HUES64 (cell line): ENCODE measurements around the gene SLC26A9.
"Not testable (repeated sequence)": the region's sequence is repeated elsewhere in the genome, so short reads cannot be mapped to it uniquely, and the experiment has no call there.

Experiments used
- H3K27ac ChIP-seq: 2 replicates; pipeline ENCODE4 v1.7.0; 2013; ENCODE audit warnings: low read depth, low read length, inconsistent platforms
- H3K27me3 ChIP-seq: 2 replicates; pipeline ENCODE4 v1.6.1; 2013; ENCODE audit warnings: mild to moderate bottlenecking, low read length; ENCODE audit not compliant: insufficient read depth
- H3K36me3 ChIP-seq: 2 replicates; pipeline ENCODE4 v1.6.1; 2013; ENCODE audit warnings: mild to moderate bottlenecking, low read length; ENCODE audit not compliant: insufficient read depth
- H3K4me1 ChIP-seq: 2 replicates; pipeline ENCODE4 v1.6.1; 2013; ENCODE audit warnings: mild to moderate bottlenecking, low read length, moderate library complexity; ENCODE audit not compliant: insufficient read depth
- H3K4me3 ChIP-seq: 2 replicates; pipeline ENCODE4 v1.5.1; 2013; ENCODE audit warnings: mild to moderate bottlenecking, low read length, moderate library complexity
- H3K9ac ChIP-seq: 2 replicates; pipeline ENCODE4 v1.6.1; 2013; ENCODE audit warnings: mild to moderate bottlenecking, low read depth, low read length
- H3K9me3 ChIP-seq: 2 replicates; pipeline ENCODE4 v1.6.1; 2013; ENCODE audit warnings: low read depth, low read length; ENCODE audit not compliant: insufficient read depth
- WGBS: fragments of 150-250, 120-280 bp; methylation state at CpG from one replicate; pipeline ENCODE4 v1.1.7; 2013; ENCODE audit warnings: missing lambda C conversion rate; 5-methylcytosine and 5-hydroxymethylcytosine counted together

SLC26A9 gene

DNA sequence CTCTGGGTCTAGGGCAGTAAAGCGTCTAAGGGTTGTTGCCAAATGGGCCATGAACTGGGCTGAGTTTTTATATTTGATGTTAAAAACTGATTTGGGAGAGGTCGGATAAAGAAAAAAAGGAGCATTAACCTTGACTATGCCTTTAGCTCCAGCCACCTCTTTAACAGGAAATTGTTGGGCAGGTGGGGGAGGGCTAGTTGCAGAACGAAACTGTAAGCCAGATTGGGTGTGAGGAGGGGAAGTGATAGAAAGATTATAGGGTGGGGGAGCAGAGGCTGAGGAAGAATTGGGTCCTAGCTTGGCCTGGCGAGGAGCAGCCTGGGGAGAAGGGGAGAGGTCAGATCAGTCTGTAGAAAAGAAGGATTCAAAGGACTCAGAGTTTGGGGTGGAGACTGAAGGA lies 54.2 kb downstream of the SLC26A9 start:
- not testable (repeated sequence) for H3K4me3 ChIP-seq, H3K36me3 ChIP-seq, H3K4me1 ChIP-seq, H3K27ac ChIP-seq, H3K27me3 ChIP-seq, H3K9ac ChIP-seq, H3K9me3 ChIP-seq
- 88% methylated on average over 4 of the region's 4 CpGs for WGBS

GRCh38 chr1:205883792-205884191 lies 59.5 kb downstream of the SLC26A9 start:
- H3K27me3 ChIP-seq, result no peaks in the 10 kb centered on the region
- H3K36me3 ChIP-seq, result no peaks in the 10 kb centered on the region
- H3K4me1 ChIP-seq, result no peaks in the 10 kb centered on the region
- no peak overlapping the region for H3K4me3 ChIP-seq
- H3K9ac ChIP-seq, result no peak overlapping the region
- H3K9me3 ChIP-seq, result no peaks in the 10 kb centered on the region; the same call in 1 of the 2 replicates
- H3K27ac ChIP-seq, result no peak overlapping the region

DNA sequence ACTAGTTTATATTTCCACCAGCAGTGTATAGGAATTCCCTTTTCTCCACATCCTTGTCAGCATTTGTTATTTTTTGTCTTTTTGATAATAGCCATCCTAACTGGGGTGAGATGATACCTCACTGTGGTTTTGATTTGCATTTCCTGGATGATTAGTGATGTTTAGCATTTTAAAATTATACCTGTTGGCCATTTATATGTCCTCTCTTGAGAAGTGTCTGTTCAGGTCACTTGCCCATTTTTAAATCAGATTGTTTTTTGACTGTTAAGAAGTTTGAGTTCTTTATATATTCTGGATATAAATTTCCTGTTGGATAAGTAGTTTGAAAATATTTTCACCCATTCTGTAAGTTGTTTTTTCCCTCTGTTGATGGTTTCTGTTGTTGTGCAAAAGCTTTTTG lies 62.3 kb downstream of the SLC26A9 start:
- H3K27ac ChIP-seq, result no peak overlapping the region
- H3K4me1 ChIP-seq, result no peaks in the 10 kb centered on the region; the same call in 1 of the 2 replicates
- no peaks in the 10 kb centered on the region for H3K9me3 ChIP-seq
- H3K36me3 ChIP-seq, result no peaks in the 10 kb centered on the region
- no peak overlapping the region for H3K4me3 ChIP-seq
- H3K27me3 ChIP-seq, result no peaks in the 10 kb centered on the region
- H3K9ac ChIP-seq, result no peak overlapping the region

DNA sequence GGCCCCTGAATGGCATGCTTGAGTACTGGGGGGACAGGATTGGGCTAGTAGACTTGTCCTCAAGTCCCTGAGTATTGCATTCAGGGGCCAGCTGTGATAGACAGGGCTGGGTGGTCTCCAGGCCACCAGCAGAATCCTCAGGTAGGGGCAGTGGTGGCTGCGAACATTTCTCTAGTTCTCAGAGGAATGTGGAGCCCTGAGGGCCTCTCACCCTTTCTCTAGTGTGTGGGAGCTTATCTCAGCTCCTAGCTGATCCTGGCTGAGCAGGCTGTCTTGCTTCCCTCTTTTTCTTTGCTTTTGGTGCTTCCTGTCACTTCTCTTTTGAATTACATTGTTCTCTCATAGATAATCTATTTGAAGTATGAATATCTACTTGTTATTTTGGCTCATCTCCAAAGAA lies 63.3 kb downstream of the SLC26A9 start:
- WGBS, result 80% methylated on average over 1 of the region's 1 CpG
- H3K36me3 ChIP-seq, result no peaks in the 10 kb centered on the region

GRCh38 chr1:205878026-205878425 lies 65.2 kb downstream of the SLC26A9 start:
- Histone ChIP-seq H3K27ac (no peak overlapping the region), H3K4me3 (no peak overlapping the region), H3K4me1 (no peaks in the 10 kb centered on the region; the same call in 1 of the 2 replicates), H3K36me3 (no peaks in the 10 kb centered on the region), H3K9me3 (no peaks in the 10 kb centered on the region), H3K9ac (no peak overlapping the region), H3K27me3 (no peaks in the 10 kb centered on the region)

More for the DNA sequence above, 63.3 kb downstream of the SLC26A9 start:
- no peak overlapping the region for H3K9ac ChIP-seq
- no peaks in the 10 kb centered on the region for H3K27me3 ChIP-seq
- no peaks in the 10 kb centered on the region; the same call in 1 of the 2 replicates for H3K4me1 ChIP-seq
- no peak overlapping the region for H3K4me3 ChIP-seq
- no peak overlapping the region for H3K27ac ChIP-seq
- H3K9me3 ChIP-seq, result no peaks in the 10 kb centered on the region

DNA sequence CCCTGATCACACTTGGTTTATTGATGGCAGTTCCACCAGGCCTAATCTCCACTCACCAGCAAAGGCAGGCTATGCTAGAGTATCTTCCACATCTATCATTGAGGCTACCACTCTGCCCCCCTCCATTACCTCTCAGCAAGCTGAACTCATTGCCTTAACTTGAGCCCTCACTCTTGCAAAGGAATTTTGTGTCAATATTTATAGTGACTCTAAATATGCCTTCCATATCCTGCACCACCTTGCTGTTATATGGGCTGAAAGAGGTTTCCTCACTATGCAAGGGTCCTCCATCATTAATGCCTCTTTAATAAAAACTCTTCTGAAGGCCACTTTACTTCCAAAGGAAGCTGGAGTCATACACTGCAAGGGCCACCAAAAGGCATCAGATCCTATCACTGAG lies 70.1 kb downstream of the SLC26A9 start:
- not testable (repeated sequence) for H3K9me3 ChIP-seq, H3K27ac ChIP-seq, H3K27me3 ChIP-seq, H3K4me1 ChIP-seq, H3K9ac ChIP-seq, H3K4me3 ChIP-seq, H3K36me3 ChIP-seq

- Histone ChIP-seq H3K36me3 (no peaks in the 10 kb centered on the region), H3K4me3 (no peak overlapping the region), H3K4me1 (peaks cover 8% of the 10 kb centered on the region; the same call in 1 of the 2 replicates), H3K9ac (0 out of 2 replicates have a peak overlapping the region, but pooled peaks have one; percentile 22), H3K9me3 (no peaks in the 10 kb centered on the region), H3K27me3 (no peaks in the 10 kb centered on the region), H3K27ac (no peak overlapping the region)
- WGBS, result 60% methylated on average over 2 of the region's 2 CpGs
These were observed 73.0 kb downstream of the SLC26A9 start for GRCh38 chr1:205870236-205870635.
